ENCODE data around the gene LRRC56. TPM values are rescaled to one million over a fixed set of nuclear protein-coding genes. Genes with fewer than 3 reads are reported as not detected.
A peak's percentile ranks its signal among the peaks of the same experiment; 100 is the strongest.

LRRC56 gene
- total and polyA plus RNA-seq, 4 donors, result 0.08 to 0.46 (median 0.20) TPM

DNA sequence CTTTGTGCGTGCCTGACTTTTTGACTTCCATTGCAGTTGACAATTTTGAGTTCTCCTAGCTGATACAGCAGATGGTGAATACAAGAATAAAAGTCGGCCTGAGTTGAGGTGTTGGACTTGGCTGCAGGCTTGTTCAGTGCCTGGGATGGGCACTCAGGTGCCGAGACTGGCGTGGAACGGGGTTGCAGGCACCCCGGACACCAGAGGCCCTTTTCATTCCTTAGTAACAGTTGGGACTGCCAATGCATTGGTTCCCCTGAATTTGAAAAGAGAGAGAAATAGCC, 40.2 kb downstream of the LRRC56 start:
- Histone ChIP-seq H3K36me3 (ENCODE audit: control insufficient read depth in 4 of 4, insufficient read depth in 3 of 4, low read depth in 1 of 4, low read length in 3 of 4) (peaks cover 0 to 5% (median 2%) of the 10 kb centered on the region in 4 donors), H3K27ac (ENCODE audit: low read depth in 1 of 2, low read length in 2 of 2) (peak overlapping the region; percentile 72 to 73), H3K4me3 (ENCODE audit: low read depth in 1 of 3, low read length in 3 of 3) (peak overlapping the region; percentile 86 to 98 (median 87)), H3K9me3 (ENCODE audit: control insufficient read depth in 4 of 4, low read length in 3 of 4) (no peaks in the 10 kb centered on the region), H3K4me1 (ENCODE audit: control insufficient read depth in 4 of 4, insufficient read depth in 4 of 4, low read length in 3 of 4) (peaks cover 23 to 68% (median 56%) of the 10 kb centered on the region in 4 donors), H3K27me3 (ENCODE audit: control insufficient read depth in 4 of 4, insufficient read depth in 4 of 4, low read length in 3 of 4) (no peaks in the 10 kb centered on the region), H3K9ac (ENCODE audit: low read depth in 1 of 2, low read length in 2 of 2) (peak overlapping the region; percentile 81 to 85)
- TF ChIP-seq NR2F2 (IDR thresholded peaks at IDR 0.05), result no peak
- TF ChIP-seq, protein P1, sequence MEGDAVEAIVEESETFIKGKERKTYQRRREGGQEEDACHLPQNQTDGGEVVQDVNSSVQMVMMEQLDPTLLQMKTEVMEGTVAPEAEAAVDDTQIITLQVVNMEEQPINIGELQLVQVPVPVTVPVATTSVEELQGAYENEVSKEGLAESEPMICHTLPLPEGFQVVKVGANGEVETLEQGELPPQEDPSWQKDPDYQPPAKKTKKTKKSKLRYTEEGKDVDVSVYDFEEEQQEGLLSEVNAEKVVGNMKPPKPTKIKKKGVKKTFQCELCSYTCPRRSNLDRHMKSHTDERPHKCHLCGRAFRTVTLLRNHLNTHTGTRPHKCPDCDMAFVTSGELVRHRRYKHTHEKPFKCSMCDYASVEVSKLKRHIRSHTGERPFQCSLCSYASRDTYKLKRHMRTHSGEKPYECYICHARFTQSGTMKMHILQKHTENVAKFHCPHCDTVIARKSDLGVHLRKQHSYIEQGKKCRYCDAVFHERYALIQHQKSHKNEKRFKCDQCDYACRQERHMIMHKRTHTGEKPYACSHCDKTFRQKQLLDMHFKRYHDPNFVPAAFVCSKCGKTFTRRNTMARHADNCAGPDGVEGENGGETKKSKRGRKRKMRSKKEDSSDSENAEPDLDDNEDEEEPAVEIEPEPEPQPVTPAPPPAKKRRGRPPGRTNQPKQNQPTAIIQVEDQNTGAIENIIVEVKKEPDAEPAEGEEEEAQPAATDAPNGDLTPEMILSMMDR (IDR thresholded peaks at IDR 0.05; ENCODE audit: low read depth, low read length, missing input control), result no peak
- no peak for TF ChIP-seq HNF4A (conservative IDR thresholded peaks at IDR 0.05)
- no peak for TF ChIP-seq EGR1 (IDR thresholded peaks at IDR 0.05; ENCODE audit: low read depth in 2 of 2)
- DNase-seq (ENCODE audit: low spot score), result no peak
- 43% methylated on average over 6 of the region's 6 CpGs for WGBS

DNA sequence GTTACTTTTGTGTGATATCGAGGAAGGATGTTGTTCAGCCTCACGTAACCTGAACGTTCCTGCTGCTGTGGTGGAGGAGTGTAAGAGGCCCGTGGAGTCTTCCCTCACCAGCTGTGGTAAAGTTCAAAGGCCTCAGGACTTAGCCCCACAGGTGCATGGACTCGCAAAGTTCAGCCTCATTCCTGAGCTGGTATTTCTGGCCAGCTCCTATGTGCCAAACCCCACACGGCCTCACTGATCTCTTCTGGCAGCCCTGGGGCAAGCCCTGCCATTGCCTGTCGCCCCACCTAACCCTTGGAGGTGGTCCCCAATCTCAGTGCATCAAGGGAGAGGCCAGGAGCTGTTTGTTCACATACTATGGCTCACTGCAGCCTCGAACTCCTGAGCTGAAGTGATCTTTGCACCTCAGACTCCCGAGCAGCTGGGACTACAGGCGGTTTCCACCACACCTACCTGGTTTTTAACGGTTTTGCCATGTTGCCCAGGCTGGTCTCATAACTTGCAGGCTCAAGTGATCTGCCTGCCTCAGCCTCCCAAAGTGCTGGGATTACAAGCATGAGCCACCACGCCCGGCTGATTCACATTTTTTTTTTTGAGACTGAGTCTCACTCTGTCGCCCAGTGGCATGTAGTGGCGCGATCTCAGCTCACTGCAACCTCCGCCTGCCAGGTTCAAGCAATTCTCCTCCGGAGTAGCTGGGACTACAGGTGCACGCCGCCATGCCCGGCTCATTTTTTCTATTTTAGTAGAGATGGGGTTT, 41.1 kb downstream of the LRRC56 start:
- no peaks in the 10 kb centered on the region for H3K27me3 ChIP-seq (ENCODE audit: control insufficient read depth in 4 of 4, insufficient read depth in 4 of 4, low read length in 3 of 4)
- TF ChIP-seq NR2F2 (IDR thresholded peaks at IDR 0.05) (peak; percentile 75), SP1 (IDR thresholded peaks at IDR 0.05) (peak; percentile 67), HNF4A (conservative IDR thresholded peaks at IDR 0.05) (peak; percentile 98 to 99), FOXA1 (IDR thresholded peaks at IDR 0.05) (no peak), YY1 (IDR thresholded peaks at IDR 0.05) (no peak), JUND (IDR thresholded peaks at IDR 0.05) (peak in 1 of 2 donors; percentile 68), HNF4G (IDR thresholded peaks at IDR 0.05) (peak; percentile 90), RXRA (IDR thresholded peaks at IDR 0.05) (peak; percentile 96)
- TF ChIP-seq, protein P2, sequence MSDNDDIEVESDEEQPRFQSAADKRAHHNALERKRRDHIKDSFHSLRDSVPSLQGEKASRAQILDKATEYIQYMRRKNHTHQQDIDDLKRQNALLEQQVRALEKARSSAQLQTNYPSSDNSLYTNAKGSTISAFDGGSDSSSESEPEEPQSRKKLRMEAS (IDR thresholded peaks at IDR 0.05), result peak; percentile 48
- TF ChIP-seq, protein P3, sequence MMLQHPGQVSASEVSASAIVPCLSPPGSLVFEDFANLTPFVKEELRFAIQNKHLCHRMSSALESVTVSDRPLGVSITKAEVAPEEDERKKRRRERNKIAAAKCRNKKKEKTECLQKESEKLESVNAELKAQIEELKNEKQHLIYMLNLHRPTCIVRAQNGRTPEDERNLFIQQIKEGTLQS (IDR thresholded peaks at IDR 0.05), result peak; percentile 16
- no peaks in the 10 kb centered on the region for H3K9me3 ChIP-seq (ENCODE audit: control insufficient read depth in 4 of 4, low read length in 3 of 4)
- H3K4me1 ChIP-seq (ENCODE audit: control insufficient read depth in 4 of 4, insufficient read depth in 4 of 4, low read length in 3 of 4), result peaks cover 23 to 66% (median 52%) of the 10 kb centered on the region in 4 donors
- H3K4me3 ChIP-seq (ENCODE audit: low read depth in 1 of 3, low read length in 3 of 3), result peak overlapping the region; percentile 53 to 98 (median 86)
- peak overlapping the region; percentile 72 to 73 for H3K27ac ChIP-seq (ENCODE audit: low read depth in 1 of 2, low read length in 2 of 2)
- no peak for DNase-seq (ENCODE audit: low spot score)
- peak overlapping the region in 1 of 2 donors; percentile 81 for H3K9ac ChIP-seq (ENCODE audit: low read depth in 1 of 2, low read length in 2 of 2)
- WGBS, result 57% methylated on average over 21 of the region's 21 CpGs
- H3K36me3 ChIP-seq (ENCODE audit: control insufficient read depth in 4 of 4, insufficient read depth in 3 of 4, low read depth in 1 of 4, low read length in 3 of 4), result peaks cover 0 to 7% (median 5%) of the 10 kb centered on the region in 4 donors

DNA sequence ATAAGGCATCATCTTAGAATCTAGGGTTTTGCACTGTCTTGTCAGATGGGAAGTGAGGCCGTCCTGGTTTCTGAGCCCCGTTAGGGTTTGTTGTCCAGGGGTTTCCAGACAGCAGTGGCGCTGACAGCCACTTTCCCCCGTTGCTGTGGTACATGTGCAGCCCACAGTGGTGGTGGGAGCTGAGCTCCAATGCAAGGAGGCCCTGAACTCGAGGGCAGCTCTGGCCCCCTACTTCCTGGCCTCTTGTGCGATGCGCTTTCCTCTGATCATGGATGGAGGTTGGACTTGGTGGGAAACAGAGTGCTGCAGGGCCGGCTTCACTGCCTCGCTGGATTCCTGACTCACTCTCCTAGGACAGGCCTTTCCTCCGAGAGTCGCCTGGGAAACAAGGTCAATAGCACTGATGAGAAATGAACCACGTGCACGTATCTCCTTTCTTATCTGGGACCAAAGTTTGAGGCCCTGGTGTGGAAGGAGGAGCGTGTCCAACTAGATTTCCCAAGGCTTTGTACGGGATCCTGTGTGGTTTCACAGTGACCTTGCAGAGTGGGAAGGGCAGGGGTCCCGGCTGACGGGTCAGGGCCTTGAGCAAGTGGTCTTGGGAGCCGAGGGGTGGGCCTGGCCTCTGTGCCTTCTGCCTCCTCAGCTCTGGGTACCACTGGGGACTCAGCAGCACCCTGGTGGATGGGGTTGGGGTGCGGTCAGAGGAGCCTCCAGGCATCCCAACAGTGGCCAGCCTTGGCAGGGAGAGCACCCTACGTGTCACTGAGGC, 42.7 kb downstream of the LRRC56 start:
- H3K4me3 ChIP-seq (ENCODE audit: low read depth in 1 of 3, low read length in 3 of 3), result no peak overlapping the region
- no peak for DNase-seq (ENCODE audit: low spot score)
- H3K9me3 ChIP-seq (ENCODE audit: control insufficient read depth in 4 of 4, low read length in 3 of 4), result no peaks in the 10 kb centered on the region
- H3K4me1 ChIP-seq (ENCODE audit: control insufficient read depth in 4 of 4, insufficient read depth in 4 of 4, low read length in 3 of 4), result peaks cover 19 to 58% (median 47%) of the 10 kb centered on the region in 4 donors
- no peak overlapping the region for H3K9ac ChIP-seq (ENCODE audit: low read depth in 1 of 2, low read length in 2 of 2)
- 51% methylated on average over 20 of the region's 20 CpGs for WGBS
- H3K27ac ChIP-seq (ENCODE audit: low read depth in 1 of 2, low read length in 2 of 2), result peak overlapping the region; percentile 21 to 73
- H3K36me3 ChIP-seq (ENCODE audit: control insufficient read depth in 4 of 4, insufficient read depth in 3 of 4, low read depth in 1 of 4, low read length in 3 of 4), result peaks cover 0 to 13% (median 9%) of the 10 kb centered on the region in 4 donors
- H3K27me3 ChIP-seq (ENCODE audit: control insufficient read depth in 4 of 4, insufficient read depth in 4 of 4, low read length in 3 of 4), result no peaks in the 10 kb centered on the region
- no peak for TF ChIP-seq RAD21 (IDR thresholded peaks at IDR 0.05)
- TF ChIP-seq YY1 (IDR thresholded peaks at IDR 0.05), result no peak
- TF ChIP-seq FOXA2 (IDR thresholded peaks at IDR 0.05), result peak; percentile 54
- peak; percentile 77 to 96 for TF ChIP-seq RXRA (IDR thresholded peaks at IDR 0.05)
- TF ChIP-seq JUND (IDR thresholded peaks at IDR 0.05), result peak in 1 of 2 donors; percentile 77
- TF ChIP-seq FOXA1 (IDR thresholded peaks at IDR 0.05), result no peak
- TF ChIP-seq, protein P2 (IDR thresholded peaks at IDR 0.05), result peak; percentile 78
- TF ChIP-seq NR2F2 (IDR thresholded peaks at IDR 0.05), result no peak
- peak; percentile 73 to 94 for TF ChIP-seq HNF4A (conservative IDR thresholded peaks at IDR 0.05)
- peak in 1 of 2 donors; percentile 47 for TF ChIP-seq GABPA (IDR thresholded peaks at IDR 0.05 in 1 of 2, conservative IDR thresholded peaks at IDR 0.05 in 1 of 2)
- peak; percentile 43 for TF ChIP-seq SP1 (IDR thresholded peaks at IDR 0.05)
- peak in 1 of 2 donors; percentile 32 for TF ChIP-seq EGR1 (IDR thresholded peaks at IDR 0.05; ENCODE audit: low read depth in 2 of 2)
- TF ChIP-seq, protein P4, sequence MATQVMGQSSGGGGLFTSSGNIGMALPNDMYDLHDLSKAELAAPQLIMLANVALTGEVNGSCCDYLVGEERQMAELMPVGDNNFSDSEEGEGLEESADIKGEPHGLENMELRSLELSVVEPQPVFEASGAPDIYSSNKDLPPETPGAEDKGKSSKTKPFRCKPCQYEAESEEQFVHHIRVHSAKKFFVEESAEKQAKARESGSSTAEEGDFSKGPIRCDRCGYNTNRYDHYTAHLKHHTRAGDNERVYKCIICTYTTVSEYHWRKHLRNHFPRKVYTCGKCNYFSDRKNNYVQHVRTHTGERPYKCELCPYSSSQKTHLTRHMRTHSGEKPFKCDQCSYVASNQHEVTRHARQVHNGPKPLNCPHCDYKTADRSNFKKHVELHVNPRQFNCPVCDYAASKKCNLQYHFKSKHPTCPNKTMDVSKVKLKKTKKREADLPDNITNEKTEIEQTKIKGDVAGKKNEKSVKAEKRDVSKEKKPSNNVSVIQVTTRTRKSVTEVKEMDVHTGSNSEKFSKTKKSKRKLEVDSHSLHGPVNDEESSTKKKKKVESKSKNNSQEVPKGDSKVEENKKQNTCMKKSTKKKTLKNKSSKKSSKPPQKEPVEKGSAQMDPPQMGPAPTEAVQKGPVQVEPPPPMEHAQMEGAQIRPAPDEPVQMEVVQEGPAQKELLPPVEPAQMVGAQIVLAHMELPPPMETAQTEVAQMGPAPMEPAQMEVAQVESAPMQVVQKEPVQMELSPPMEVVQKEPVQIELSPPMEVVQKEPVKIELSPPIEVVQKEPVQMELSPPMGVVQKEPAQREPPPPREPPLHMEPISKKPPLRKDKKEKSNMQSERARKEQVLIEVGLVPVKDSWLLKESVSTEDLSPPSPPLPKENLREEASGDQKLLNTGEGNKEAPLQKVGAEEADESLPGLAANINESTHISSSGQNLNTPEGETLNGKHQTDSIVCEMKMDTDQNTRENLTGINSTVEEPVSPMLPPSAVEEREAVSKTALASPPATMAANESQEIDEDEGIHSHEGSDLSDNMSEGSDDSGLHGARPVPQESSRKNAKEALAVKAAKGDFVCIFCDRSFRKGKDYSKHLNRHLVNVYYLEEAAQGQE (IDR thresholded peaks at IDR 0.05), result no peak
- no peak for TF ChIP-seq HNF4G (IDR thresholded peaks at IDR 0.05)

Data from liver (tissue), 9 donors.